HCT116 (cell line): ENCODE data around the gene PDCD1LG2. TPM values are rescaled to one million over a fixed set of nuclear protein-coding genes. Genes with fewer than 3 reads are reported as not detected.

Source experiments
- ATAC-seq: fragments of 200-7000 bp; cut with Tn5 transposase; 2 replicates; pipeline ENCODE4 v1.9.1; 2020; ENCODE audit warnings: mild to moderate bottlenecking, moderate library complexity
- BruUV-seq: library from RNA; stranded (reverse); fragments of 400-500 nt; replicated peaks from 2 replicates; lab custom pipeline; 2021; lab: Mats Ljungman, UMichigan
- CTCF ChIA-PET: fragments of 300-600 bp; sonication (Branson Sonifier 250); formaldehyde crosslinking; loops from one replicate; lab custom pipeline; 2021; ENCODE audit warnings: antibody characterized with exemption; lab: Charles Lee
- POLR2A ChIA-PET: fragments of 300-600, 350-600 bp; sonication (Branson Sonifier 250); formaldehyde crosslinking; loops from one replicate; lab custom pipeline; 2021; ENCODE audit warnings: antibody characterized with exemption; lab: Charles Lee
- RAD21 ChIA-PET, 2 experiments: fragments of 300-600 bp; sonication (Branson Sonifier 250); formaldehyde crosslinking; loops; one replicate each; lab custom pipeline; 2023; ENCODE audit warnings: low total read pairs in 2 of 2; ENCODE audit not compliant: uncharacterized antibody in 2 of 2, unreplicated experiment in 2 of 2, low non-redundant PET in 1 of 2; lab: Charles Lee
- DNase-seq: peaks from one replicate; pipeline ENCODE4 v3.0.0-alpha.2; 2010; ENCODE audit warnings: low read depth, low spot score
- H2AFZ ChIP-seq: fragments of 200-600 bp; shearing (Covaris generic), sonication (generic); 2 replicates; pipeline ENCODE4 v1.6.1; 2017; ENCODE audit warnings: low read depth, mixed run types, mixed read lengths, antibody characterized with exemption, low read length; ENCODE audit not compliant: poor library complexity, severe bottlenecking
- H3K27ac ChIP-seq: 2 replicates; pipeline ENCODE4 v1.5.1; 2012; ENCODE audit warnings: low read depth, low read length
- H3K27me3 ChIP-seq: fragments of 200-600 bp; sonication (generic); 2 replicates; pipeline ENCODE4 v1.6.1; 2016; ENCODE audit warnings: mixed run types, low read length, mixed read lengths; ENCODE audit not compliant: insufficient read depth
- H3K36me3 ChIP-seq, 2 experiments: fragments of 200-500 bp in 1 of 2; fragments of 200-600 bp in 1 of 2; sonication (Bioruptor generic) in 1 of 2; sonication (generic) in 1 of 2; 2 replicates each; pipeline versions ENCODE4 v1.5.1 to v1.6.1; 2014 to 2016; ENCODE audit warnings: low read length in 2 of 2, inconsistent platforms in 1 of 2, mixed read lengths in 1 of 2, mixed run types in 1 of 2; ENCODE audit not compliant: insufficient read depth in 2 of 2, control insufficient read depth in 1 of 2
- H3K4me1 ChIP-seq, 2 experiments: fragments of 200-600 bp in 1 of 2; sonication (generic) in 1 of 2; 2 replicates each; pipeline versions ENCODE4 v1.5.1 to v1.6.1; 2012 to 2017; ENCODE audit warnings: low read length in 2 of 2, inconsistent platforms in 1 of 2, mild to moderate bottlenecking in 1 of 2, mixed read lengths in 1 of 2, mixed run types in 1 of 2, moderate library complexity in 1 of 2; ENCODE audit not compliant: insufficient read depth in 2 of 2, control insufficient read depth in 1 of 2
- H3K4me2 ChIP-seq: fragments of 200-600 bp; sonication (generic); 2 replicates; pipeline ENCODE4 v1.6.1; 2017; ENCODE audit warnings: mixed run types, low read length, mixed read lengths
- H3K4me3 ChIP-seq, 2 experiments: fragments of 200-600 bp in 1 of 2; sonication (generic) in 1 of 2; replicated peaks in 1 of 2; 2 replicates each; pipeline ENCODE4 v1.5.1; 2011 to 2016; ENCODE audit warnings: low read length in 2 of 2, control low read depth in 1 of 2, low read depth in 1 of 2, mild to moderate bottlenecking in 1 of 2, mixed read lengths in 1 of 2, mixed run types in 1 of 2
- H3K79me2 ChIP-seq: fragments of 200-600 bp; sonication (generic); 2 replicates; pipeline ENCODE4 v1.6.1; 2017; ENCODE audit warnings: mild to moderate bottlenecking, mixed run types, low read length, moderate library complexity, mixed read lengths; ENCODE audit not compliant: insufficient read depth
- H3K9ac ChIP-seq: fragments of 200-600 bp; sonication (generic); 2 replicates; pipeline ENCODE4 v1.6.1; 2016; ENCODE audit warnings: low read length, mixed read lengths
- H3K9me2 ChIP-seq: fragments of 200-600 bp; sonication (generic), shearing (Covaris generic); 2 replicates; pipeline ENCODE4 v1.6.1; 2017; ENCODE audit warnings: mixed run types, mild to moderate bottlenecking, moderate library complexity; ENCODE audit not compliant: insufficient read depth
- H3K9me3 ChIP-seq, 2 experiments: fragments of 200-500 bp in 1 of 2; fragments of 200-600 bp in 1 of 2; sonication (Bioruptor generic) in 1 of 2; sonication (generic) in 1 of 2; 2 replicates each; pipeline ENCODE4 v1.6.1; 2014 to 2017; ENCODE audit warnings: low read length in 2 of 2, mixed read lengths in 2 of 2, inconsistent platforms in 1 of 2, low read depth in 1 of 2, mild to moderate bottlenecking in 1 of 2, mixed run types in 1 of 2, moderate library complexity in 1 of 2; ENCODE audit not compliant: control insufficient read depth in 1 of 2, insufficient read depth in 1 of 2
- H4K20me1 ChIP-seq: fragments of 200-600 bp; sonication (generic), shearing (Covaris generic); 2 replicates; pipeline ENCODE4 v1.6.1; 2017; ENCODE audit warnings: mixed run types, mild to moderate bottlenecking, moderate library complexity; ENCODE audit not compliant: insufficient read depth
- ATF3 ChIP-seq: IDR thresholded peaks from 2 replicates; pipeline ENCODE4 v1.6.1; 2012
- CTCF ChIP-seq, 3 experiments: fragments of 200-600 bp in 1 of 3; sonication (generic) in 1 of 3; IDR thresholded peaks in 2 of 3; conservative IDR thresholded peaks in 1 of 3; 2 replicates each; pipeline ENCODE4 v1.5.1; 2012 to 2017; ENCODE audit warnings: low read depth in 2 of 3, low read length in 2 of 3, antibody characterized with exemption in 1 of 3, borderline replicate concordance in 1 of 3, control low read depth in 1 of 3, mild to moderate bottlenecking in 1 of 3, mixed read lengths in 1 of 3, mixed run types in 1 of 3, moderate library complexity in 1 of 3; ENCODE audit not compliant: insufficient read depth in 1 of 3
- EGR1 ChIP-seq: IDR thresholded peaks from 2 replicates; pipeline ENCODE4 v1.6.1; 2012; ENCODE audit warnings: low read depth
- ELF1 ChIP-seq: IDR thresholded peaks from 2 replicates; pipeline ENCODE4 v1.6.1; 2012; ENCODE audit warnings: low read depth, borderline replicate concordance
- JUND ChIP-seq: IDR thresholded peaks from 2 replicates; pipeline ENCODE4 v1.6.1; 2012
- MAX ChIP-seq: IDR thresholded peaks from 2 replicates; pipeline ENCODE4 v1.6.1; 2012
- POLR2A ChIP-seq: IDR thresholded peaks from 2 replicates; pipeline ENCODE4 v1.7.0; 2011; ENCODE audit warnings: borderline replicate concordance; ENCODE audit not compliant: insufficient read depth, insufficient read length; ENCODE audit errors: extremely low read depth
- POLR2AphosphoS5 ChIP-seq: IDR thresholded peaks from 2 replicates; pipeline ENCODE4 v1.6.1; 2011; ENCODE audit warnings: mild to moderate bottlenecking, low read depth, low read length, moderate library complexity
- RAD21 ChIP-seq: IDR thresholded peaks from 2 replicates; pipeline ENCODE4 v1.6.1; 2012; ENCODE audit warnings: low read depth, mild to moderate bottlenecking
- REST ChIP-seq: IDR thresholded peaks from 2 replicates; pipeline ENCODE4 v1.6.1; 2012; ENCODE audit warnings: low read depth
- SP1 ChIP-seq: IDR thresholded peaks from 2 replicates; pipeline ENCODE4 v1.6.1; 2012; ENCODE audit warnings: low read depth
- SRF ChIP-seq: IDR thresholded peaks from 2 replicates; pipeline ENCODE4 v1.6.1; 2012; ENCODE audit warnings: low read depth
- TCF7L2 ChIP-seq: IDR thresholded peaks from 2 replicates; pipeline ENCODE4 v1.7.0; 2011; ENCODE audit warnings: borderline replicate concordance, inconsistent platforms; ENCODE audit not compliant: insufficient read depth, insufficient read length; ENCODE audit errors: extremely low read depth
- YY1 ChIP-seq: IDR thresholded peaks from 2 replicates; pipeline ENCODE4 v1.6.1; 2011; ENCODE audit warnings: low read length, low read depth, moderate library complexity, mild to moderate bottlenecking; ENCODE audit not compliant: insufficient replicate concordance; ENCODE audit errors: extremely low read depth
- ZNF274 ChIP-seq: fragments of 200-500 bp; sonication (Bioruptor generic); IDR thresholded peaks from 2 replicates; pipeline ENCODE4 v1.6.1; 2014; ENCODE audit warnings: mild to moderate bottlenecking, low read depth, low read length, inconsistent platforms
- intact Hi-C: fragments of 100-400 bp; cut with micrococcal nuclease; formaldehyde crosslinking; loops from 2 replicates; pipeline ENCODE4 v1.10.0; 2022
- total RNA-seq: library from RNA; stranded (reverse); gene quantifications from one replicate; pipeline ENCODE4 v1.2.1, GENCODE V29; 2021; ENCODE audit not compliant: unreplicated experiment

PDCD1LG2 gene
- total RNA-seq, 1 experiment from 2014 or later: not detected

GRCh38 chr9:5586391-5586802 lies 76.1 kb downstream of the PDCD1LG2 start:
- no peaks in the 10 kb centered on the region for H3K9me2 ChIP-seq
- no peak overlapping the region for H3K27ac ChIP-seq
- no peak overlapping the region for H2AFZ ChIP-seq
- H3K9me3 ChIP-seq: no peaks in the 10 kb centered on the region
- no peaks in the 10 kb centered on the region for H3K79me2 ChIP-seq
- RAD21 ChIA-PET: no interaction called here
- H3K4me1 ChIP-seq: no peaks in the 10 kb centered on the region
- ATAC-seq: no peak
- POLR2A ChIA-PET: no interaction called here
- CTCF ChIA-PET: interaction anchor here (0.6 to 1.9 kb wide), 5 partner anchors 136 to 827 kb away, joined by 3 to 7 read pairs (median 5); partner anchors contain the start of gene CD274
- TF ChIP-seq SRF (no peak), ATF3 (no peak), EGR1 (no peak), YY1 (no peak), POLR2A (no peak), RAD21 (no peak), ZNF274 (no peak), JUND (no peak), SP1 (no peak), MAX (no peak), ELF1 (no peak), REST (no peak), TCF7L2 (no peak), POLR2AphosphoS5 (no peak), CTCF (IDR thresholded peaks at IDR 0.05 in 2 of 3, conservative IDR thresholded peaks at IDR 0.05 in 1 of 3; ENCODE audit: borderline replicate concordance in 1 of 3, insufficient read depth in 1 of 3, low read depth in 2 of 3, low read length in 2 of 3) (no peak)
- TF ChIP-seq, all 23 proteins: peak for 0
- Histone ChIP-seq H4K20me1 (no peaks in the 10 kb centered on the region), H3K27me3 (no peaks in the 10 kb centered on the region), H3K9ac (no peak overlapping the region), H3K4me2 (no peak overlapping the region), H3K36me3 (no peaks in the 10 kb centered on the region), H3K4me3 (no peak overlapping the region)
- no peak for DNase-seq
- intact Hi-C loops: no loop called here
- BruUV-seq: no TSS peak
